IMR-90 (cell line): ENCODE data around the gene NXPE3.

ENCODE experiments used
- CEBPB ChIP-seq: IDR thresholded peaks from 2 replicates; pipeline ENCODE4 v1.6.1; 2012; ENCODE audit warnings: low read depth, low read length, improper control_type of control experiment
- CHD1 ChIP-seq: IDR thresholded peaks from 2 replicates; pipeline ENCODE4 v1.6.1; 2012; ENCODE audit warnings: low read depth, low read length, improper control_type of control experiment
- CTCF ChIP-seq: conservative IDR thresholded peaks from 2 replicates; pipeline ENCODE4 v1.5.1; 2012; ENCODE audit warnings: mild to moderate bottlenecking, low read depth, low read length, improper control_type of control experiment
- FOS ChIP-seq: fragments of 150-350 bp; IDR thresholded peaks from 2 replicates; pipeline ENCODE4 v1.6.1; 2016; ENCODE audit warnings: low read depth, low read length
- MAFK ChIP-seq: IDR thresholded peaks from 2 replicates; pipeline ENCODE4 v1.6.1; 2012; ENCODE audit warnings: low read depth, low read length, improper control_type of control experiment
- MXI1 ChIP-seq: IDR thresholded peaks from 2 replicates; pipeline ENCODE4 v1.6.1; 2012; ENCODE audit warnings: low read depth, mild to moderate bottlenecking, low read length, moderate library complexity, borderline replicate concordance
- POLR2A ChIP-seq: IDR thresholded peaks from 2 replicates; pipeline ENCODE4 v1.6.1; 2012; ENCODE audit warnings: mild to moderate bottlenecking, low read depth, low read length
- RCOR1 ChIP-seq: IDR thresholded peaks from 2 replicates; pipeline ENCODE4 v1.6.1; 2012; ENCODE audit warnings: mild to moderate bottlenecking, low read length, improper control_type of control experiment; ENCODE audit not compliant: insufficient replicate concordance
- SMC3 ChIP-seq: fragments of 150-350 bp; IDR thresholded peaks from 2 replicates; pipeline ENCODE4 v1.6.1; 2016; ENCODE audit warnings: low read depth, mild to moderate bottlenecking, antibody characterized with exemption, low read length, moderate library complexity

- TF ChIP-seq CTCF (no peak), MAFK (no peak), CEBPB (no peak), SMC3 (no peak), FOS (no peak), POLR2A (no peak), MXI1 (no peak), CHD1 (no peak), RCOR1 (no peak)
Observed at GRCh38 chr3:101762041-101762646, 16.9 kb upstream of the NXPE3 start.
